ENCODE results near the gene PPFIBP2.

Gene PPFIBP2

DNA sequence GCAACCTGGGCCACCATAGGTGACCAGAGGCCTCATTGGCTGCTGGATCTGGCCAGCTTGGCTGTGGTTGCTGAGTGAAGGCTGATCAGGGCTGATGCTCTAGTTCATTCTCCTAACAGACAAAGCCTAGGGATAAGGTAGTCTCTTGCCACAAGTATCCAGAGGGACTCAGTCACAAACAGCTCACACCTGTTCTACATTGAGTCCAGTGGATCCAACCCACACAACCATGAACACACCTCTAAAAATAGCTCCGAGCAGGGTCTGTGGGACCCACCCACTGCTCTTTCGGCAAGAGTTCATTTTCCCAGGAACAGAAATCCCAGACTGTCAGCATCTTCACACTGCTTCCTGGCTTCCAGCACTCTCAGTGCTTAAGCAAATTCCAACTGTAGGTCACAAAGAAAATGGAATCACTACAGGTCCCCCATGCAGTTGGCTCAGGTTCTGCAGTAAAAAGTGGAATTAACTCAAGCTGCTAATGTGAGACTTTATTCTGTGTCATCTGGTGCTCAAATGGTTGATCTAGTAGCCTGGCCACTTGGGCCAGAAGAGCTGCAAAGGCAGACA is 67.3 kb downstream of the PPFIBP2 start:
- TF ChIP-seq CTCF (IDR thresholded peaks at IDR 0.05; ENCODE audit: low read depth, low read length, missing control alignments): no peak
- no peak for DNase-seq (ENCODE audit: low read depth)
- in situ Hi-C loops (cut with HindIII; ENCODE audit: low sequenced_read_pairs): no loop called here
- H3K4me3 ChIP-seq (ENCODE audit: low read depth, low read length): no peak overlapping the region

DNA sequence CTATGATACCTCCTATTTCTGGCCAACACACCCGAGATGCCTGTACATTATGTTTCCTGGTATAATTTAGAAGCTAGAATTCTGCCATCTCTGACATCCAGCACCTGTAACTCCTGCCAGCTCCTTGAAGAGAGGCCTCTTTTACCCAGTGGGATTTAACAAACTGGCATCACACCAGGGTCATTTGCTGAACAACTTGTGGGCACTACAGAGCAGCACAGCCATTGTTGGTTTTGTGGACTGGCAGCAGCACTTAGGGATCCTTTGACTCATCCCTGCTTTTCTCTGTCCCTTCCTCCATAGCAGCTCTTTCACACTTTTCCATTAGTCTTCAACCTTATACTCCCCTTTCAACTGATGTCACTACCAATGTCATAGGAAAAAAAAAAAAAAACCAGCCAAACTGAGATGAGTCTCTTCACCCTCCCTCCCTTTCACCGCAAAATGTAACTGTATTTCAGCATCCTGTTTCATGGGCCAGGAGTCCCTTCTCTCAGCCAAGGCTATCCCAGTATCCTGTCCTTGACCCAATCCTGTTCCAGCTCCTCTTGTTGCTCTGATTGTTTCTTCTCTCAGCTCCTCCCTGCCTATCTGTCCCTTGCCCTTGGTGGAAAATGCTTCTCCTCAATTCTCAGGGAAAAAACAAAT is 68.7 kb downstream of the PPFIBP2 start:
- in situ Hi-C loops (cut with HindIII; ENCODE audit: low sequenced_read_pairs): no loop called here

DNA sequence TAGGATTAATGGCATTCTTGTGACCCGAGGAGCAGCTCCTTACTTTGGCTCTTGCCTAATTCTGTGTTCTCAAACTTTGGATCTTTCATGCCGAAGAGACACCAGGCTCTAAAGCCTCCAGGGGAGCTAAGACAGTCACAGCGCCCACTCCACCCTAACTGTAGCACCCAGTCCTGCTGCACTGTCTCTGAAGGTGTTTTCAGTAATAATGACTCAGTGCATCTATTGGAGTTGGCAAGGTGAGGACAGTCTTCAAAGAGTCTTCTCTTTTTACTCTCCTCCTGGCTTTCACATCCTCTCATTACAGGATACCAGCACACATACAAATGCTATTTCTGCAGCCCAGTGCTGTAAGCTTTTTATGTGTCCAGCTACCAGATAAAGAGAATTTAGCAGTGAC is 69.4 kb downstream of the PPFIBP2 start:
- no peak for TF ChIP-seq CTCF (IDR thresholded peaks at IDR 0.05; ENCODE audit: low read depth, low read length, missing control alignments)
- no peak for DNase-seq (ENCODE audit: low read depth)
- in situ Hi-C loops (cut with HindIII; ENCODE audit: low sequenced_read_pairs): no loop called here
- no peak overlapping the region for H3K4me3 ChIP-seq (ENCODE audit: low read depth, low read length)

More for the DNA sequence above, 68.7 kb downstream of the PPFIBP2 start:
- TF ChIP-seq CTCF (IDR thresholded peaks at IDR 0.05; ENCODE audit: low read depth, low read length, missing control alignments): no peak
- no peak for DNase-seq (ENCODE audit: low read depth)
- no peak overlapping the region for H3K4me3 ChIP-seq (ENCODE audit: low read depth, low read length)

DNA sequence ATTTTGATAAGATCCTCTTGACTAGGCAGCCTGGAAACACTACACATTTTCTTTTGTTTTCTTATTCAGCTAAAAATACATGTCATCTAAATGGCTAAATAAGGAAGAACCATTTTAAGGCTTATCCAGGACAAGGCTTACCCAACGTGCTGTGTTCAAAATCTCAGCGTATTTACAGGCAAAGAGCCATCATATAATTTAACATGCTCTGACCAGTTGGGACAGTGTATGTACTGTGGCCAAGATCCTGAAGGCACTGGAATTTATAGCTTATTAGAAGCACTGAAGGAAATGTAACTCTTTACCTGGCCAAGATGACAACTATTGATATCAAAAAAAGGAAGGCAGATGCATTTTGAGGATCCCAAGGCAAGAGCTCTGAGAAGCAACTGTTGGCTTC is 71.1 kb downstream of the PPFIBP2 start:
- no peak for TF ChIP-seq CTCF (IDR thresholded peaks at IDR 0.05; ENCODE audit: low read depth, low read length, missing control alignments)
- in situ Hi-C loops (cut with HindIII; ENCODE audit: low sequenced_read_pairs): no loop called here
- no peak for DNase-seq (ENCODE audit: low read depth)
- H3K4me3 ChIP-seq (ENCODE audit: low read depth, low read length): no peak overlapping the region

DNA sequence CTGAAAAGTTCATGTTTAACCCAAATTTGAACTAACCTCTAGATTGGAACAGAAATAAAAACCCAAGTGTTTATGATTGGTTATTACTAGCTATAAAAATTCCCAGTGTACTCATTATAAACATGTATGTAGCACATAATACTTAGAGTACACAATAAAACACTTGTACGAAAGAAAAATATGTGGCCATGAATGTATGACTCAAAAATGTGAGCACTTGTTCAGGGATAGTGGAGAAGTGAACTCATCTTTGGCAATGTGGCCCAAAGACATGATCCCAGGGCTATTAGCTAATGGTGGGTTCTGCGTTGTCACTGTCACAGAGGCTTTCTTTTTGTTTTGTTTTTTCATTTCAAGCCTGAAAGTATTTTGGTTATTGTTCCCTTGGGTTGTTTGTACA is 72.0 kb downstream of the PPFIBP2 start:
- TF ChIP-seq CTCF (IDR thresholded peaks at IDR 0.05; ENCODE audit: low read depth, low read length, missing control alignments): no peak
- DNase-seq (ENCODE audit: low read depth): no peak
- in situ Hi-C loops (cut with HindIII; ENCODE audit: low sequenced_read_pairs): no loop called here
- no peak overlapping the region for H3K4me3 ChIP-seq (ENCODE audit: low read depth, low read length)

GRCh38 chr11:7586376-7586775 is 72.6 kb downstream of the PPFIBP2 start:
- in situ Hi-C loops (cut with HindIII; ENCODE audit: low sequenced_read_pairs): no loop called here
- TF ChIP-seq CTCF (IDR thresholded peaks at IDR 0.05; ENCODE audit: low read depth, low read length, missing control alignments): no peak
- no peak for DNase-seq (ENCODE audit: low read depth)
- no peak overlapping the region for H3K4me3 ChIP-seq (ENCODE audit: low read depth, low read length)
